Measurements from ENCODE around the gene GLRX5.

The GLRX5 gene

DNA sequence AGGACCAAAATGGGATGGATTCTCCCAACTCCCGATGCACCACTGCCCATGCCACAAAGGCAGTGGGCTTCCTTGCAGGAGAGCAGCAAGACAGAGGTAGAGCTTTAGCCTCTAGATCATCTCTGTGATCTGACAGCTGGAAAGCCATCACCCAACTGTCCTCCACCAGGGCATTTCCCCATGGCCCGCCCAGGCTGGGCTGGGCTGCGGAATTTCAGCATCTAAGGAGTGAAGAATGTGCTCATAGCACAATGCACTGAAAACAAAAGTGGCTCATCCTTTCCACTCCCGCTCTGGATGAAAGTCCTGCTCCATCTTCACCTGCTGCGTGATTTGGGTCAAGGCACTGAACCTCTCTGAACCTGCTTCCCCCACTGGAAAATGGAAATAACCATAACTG lies 24.0 kb upstream of the GLRX5 start:
- H3K4me3 ChIP-seq (replicated peaks; ENCODE audit: low read depth, low read length) = no peak overlapping the region
- TF ChIP-seq, protein P1, sequence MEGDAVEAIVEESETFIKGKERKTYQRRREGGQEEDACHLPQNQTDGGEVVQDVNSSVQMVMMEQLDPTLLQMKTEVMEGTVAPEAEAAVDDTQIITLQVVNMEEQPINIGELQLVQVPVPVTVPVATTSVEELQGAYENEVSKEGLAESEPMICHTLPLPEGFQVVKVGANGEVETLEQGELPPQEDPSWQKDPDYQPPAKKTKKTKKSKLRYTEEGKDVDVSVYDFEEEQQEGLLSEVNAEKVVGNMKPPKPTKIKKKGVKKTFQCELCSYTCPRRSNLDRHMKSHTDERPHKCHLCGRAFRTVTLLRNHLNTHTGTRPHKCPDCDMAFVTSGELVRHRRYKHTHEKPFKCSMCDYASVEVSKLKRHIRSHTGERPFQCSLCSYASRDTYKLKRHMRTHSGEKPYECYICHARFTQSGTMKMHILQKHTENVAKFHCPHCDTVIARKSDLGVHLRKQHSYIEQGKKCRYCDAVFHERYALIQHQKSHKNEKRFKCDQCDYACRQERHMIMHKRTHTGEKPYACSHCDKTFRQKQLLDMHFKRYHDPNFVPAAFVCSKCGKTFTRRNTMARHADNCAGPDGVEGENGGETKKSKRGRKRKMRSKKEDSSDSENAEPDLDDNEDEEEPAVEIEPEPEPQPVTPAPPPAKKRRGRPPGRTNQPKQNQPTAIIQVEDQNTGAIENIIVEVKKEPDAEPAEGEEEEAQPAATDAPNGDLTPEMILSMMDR (IDR thresholded peaks at IDR 0.05; ENCODE audit: low read length, missing control alignments) = no peak
- DNase-seq (ENCODE audit: low read depth) = no peak

DNA sequence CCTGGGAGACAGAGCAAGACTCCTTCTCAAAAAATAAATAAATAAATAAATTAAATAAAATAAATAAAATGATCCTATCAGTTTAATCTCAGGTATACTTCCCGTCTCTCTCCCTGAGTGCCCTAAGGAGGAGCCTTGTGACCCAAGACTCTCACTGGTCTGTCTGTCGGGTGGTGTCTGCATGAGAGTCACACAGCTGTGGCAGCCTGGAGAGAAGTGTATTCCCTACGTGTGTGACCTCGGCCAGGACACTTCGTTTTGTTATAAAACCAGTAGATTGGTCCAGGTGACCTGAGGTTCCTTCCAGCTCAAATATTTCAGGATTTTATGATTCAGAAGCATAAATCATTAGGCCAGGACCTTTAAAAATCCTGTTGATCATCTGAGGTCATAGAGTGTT lies 23.2 kb upstream of the GLRX5 start:
- H3K4me3 ChIP-seq (replicated peaks; ENCODE audit: low read depth, low read length) = no peak overlapping the region
- no peak for DNase-seq (ENCODE audit: low read depth)
- TF ChIP-seq, protein P1 (IDR thresholded peaks at IDR 0.05; ENCODE audit: low read length, missing control alignments) = no peak

DNA sequence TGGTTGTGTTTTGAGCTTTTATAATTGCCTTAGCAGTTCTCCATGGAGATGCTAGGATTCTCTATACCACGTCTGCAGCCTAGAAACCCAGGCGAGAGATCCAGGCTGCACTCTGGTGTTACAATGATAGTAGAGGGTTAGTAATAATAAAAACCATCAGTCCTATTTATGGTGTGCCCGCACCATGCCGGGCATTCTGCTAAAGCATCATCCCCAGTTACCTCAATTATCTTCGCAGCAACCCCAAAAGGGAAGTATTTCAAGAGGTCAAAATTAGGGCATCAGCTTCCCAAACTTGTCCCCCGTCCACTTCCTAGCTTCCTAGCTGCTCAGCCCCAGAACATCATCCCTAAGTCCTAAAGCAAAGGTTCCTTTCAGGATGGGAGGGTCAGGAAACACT lies 21.6 kb upstream of the GLRX5 start:
- TF ChIP-seq, protein P1 (IDR thresholded peaks at IDR 0.05; ENCODE audit: low read length, missing control alignments) = no peak
- DNase-seq (ENCODE audit: low read depth) = no peak
- H3K4me3 ChIP-seq (replicated peaks; ENCODE audit: low read depth, low read length) = no peak overlapping the region

DNA sequence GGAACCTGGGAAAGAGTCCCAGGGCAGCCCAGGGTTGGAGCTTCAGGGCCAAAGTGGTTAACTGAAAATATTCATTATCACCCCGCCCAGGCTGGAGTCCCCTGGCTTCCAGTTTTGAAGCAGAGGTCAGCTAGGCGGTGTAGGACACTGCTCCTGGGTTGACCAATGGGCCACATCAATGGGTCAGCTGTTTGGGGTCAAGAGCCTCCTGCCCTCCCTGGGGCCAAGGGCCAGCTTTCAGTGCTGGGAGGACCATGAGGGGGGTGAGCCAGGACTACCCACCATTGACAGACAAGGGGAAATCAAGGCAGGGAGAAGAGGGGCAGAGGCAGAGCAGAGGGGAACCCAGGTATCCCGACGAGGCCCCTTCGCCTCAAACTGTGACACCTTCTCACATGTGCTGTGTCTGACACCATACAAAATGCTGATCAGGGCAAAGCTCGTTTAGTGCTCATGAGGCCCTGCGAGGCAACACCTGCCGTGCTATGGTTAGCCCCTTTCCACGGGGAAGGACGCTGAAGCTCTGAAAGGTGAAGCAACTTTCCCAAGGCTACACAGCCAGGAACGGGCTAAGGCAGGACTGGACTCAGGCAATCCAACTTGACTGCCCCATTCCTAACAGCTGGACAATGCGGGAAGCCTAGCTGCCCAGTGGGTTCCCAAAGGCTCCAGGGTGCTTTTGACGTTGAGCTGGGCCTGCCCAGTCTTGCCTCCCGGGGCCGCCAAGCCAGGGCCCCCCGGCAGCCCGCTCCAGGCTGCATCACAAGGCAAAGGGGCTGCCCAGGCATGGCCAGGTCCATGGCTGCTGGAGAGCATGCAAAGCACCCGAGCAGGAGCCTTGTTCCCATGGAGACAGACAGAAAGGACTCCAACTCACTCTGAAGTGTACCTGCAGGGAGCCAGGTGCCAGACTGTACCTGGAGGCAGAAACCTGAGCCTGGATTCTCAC lies 20.4 kb upstream of the GLRX5 start:
- H3K4me3 ChIP-seq (replicated peaks; ENCODE audit: low read depth, low read length) = no peak overlapping the region
- TF ChIP-seq, protein P1 (IDR thresholded peaks at IDR 0.05; ENCODE audit: low read length, missing control alignments) = no peak
- DNase-seq (ENCODE audit: low read depth) = no peak

DNA sequence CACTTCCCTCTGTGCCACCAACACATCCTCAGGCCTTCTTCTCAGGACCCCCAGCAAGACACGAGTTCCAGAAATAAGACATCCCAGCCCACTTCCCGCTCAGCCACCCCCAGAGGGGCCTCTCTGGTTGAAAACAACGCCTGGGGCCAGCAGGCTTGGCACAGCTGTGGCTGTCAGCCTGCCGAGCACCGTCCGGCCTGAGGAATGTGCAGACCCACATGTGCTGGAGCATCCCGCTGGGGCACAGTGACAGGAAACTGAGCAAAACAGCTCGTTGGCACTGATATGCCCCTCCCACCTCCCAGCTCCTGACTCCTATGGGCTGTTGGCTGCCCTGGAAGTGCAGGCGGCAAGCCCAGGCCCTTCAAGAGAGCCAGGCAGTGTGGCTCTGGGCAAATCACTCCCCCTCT lies 19.8 kb upstream of the GLRX5 start:
- H3K4me3 ChIP-seq (replicated peaks; ENCODE audit: low read depth, low read length) = peak overlapping the region; percentile 59
- TF ChIP-seq, protein P1 (IDR thresholded peaks at IDR 0.05; ENCODE audit: low read length, missing control alignments) = no peak
- peak; percentile 48 for DNase-seq (ENCODE audit: low read depth)

DNA sequence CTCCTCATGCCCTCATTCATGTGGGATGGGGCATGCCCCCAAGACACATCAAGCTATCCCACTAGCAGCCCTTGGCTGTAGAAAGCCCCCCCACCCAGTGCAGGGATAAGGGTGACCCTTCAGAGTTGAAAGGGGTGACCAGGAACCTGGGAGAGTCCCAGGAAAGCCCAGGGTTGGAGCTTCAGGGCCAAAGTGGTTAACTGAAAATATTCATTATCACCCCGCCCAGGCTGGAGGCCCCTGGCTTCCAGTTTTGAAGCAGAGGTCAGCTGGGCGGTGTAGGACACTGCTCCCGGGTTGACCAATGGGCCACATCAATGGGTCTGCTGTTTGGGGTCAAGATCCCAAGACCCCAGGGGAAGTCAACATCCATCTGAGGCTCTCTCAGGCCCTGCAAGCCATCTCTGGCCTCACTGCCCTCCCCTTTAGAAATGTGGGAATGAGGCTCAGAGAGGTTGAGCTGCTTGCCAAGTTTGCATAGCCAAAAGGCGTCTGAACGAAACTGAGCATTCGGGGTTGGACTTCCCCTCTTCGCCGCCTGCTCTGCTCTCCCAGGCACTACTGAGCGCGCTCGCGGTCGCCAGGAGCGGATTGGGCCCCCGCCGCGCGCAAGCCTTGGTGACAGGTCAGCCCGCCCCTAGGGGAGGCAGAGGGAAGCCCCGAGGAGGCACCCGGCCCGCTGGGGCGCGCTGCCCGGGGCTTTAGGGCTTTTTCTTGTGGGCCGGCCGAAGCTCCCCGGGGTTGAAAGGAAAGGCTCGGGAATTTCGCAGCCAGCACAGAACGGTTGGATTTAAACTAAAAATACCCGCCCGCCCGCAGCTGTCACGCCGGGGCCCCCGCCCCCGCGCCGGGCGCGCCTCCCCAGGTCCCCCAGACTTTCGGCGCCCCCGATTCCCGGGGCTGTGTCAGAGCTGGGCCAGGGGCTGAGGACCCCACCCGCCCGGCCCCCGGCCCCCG lies 19.0 kb upstream of the GLRX5 start:
- peak overlapping the region; percentile 59 for H3K4me3 ChIP-seq (replicated peaks; ENCODE audit: low read depth, low read length)
- TF ChIP-seq, protein P1 (IDR thresholded peaks at IDR 0.05; ENCODE audit: low read length, missing control alignments) = peak; percentile 10
- peak; percentile 39 for DNase-seq (ENCODE audit: low read depth)

Measured in fibroblast of pulmonary artery (primary cell).